ENCODE data around the gene USP53.
A peak's percentile ranks its signal among the peaks of the same experiment; 100 is the strongest.
"Not testable (repeated sequence)": the region's sequence is repeated elsewhere in the genome, so short reads cannot be mapped to it uniquely, and the experiment has no call there.

Gene USP53

GRCh38 chr4:119329835-119330620 lies 117.5 kb downstream of the USP53 start:
- no peaks in the 10 kb centered on the region for H3K36me3 ChIP-seq
- H3K9ac ChIP-seq = no peak overlapping the region

GRCh38 chr4:119336332-119336979 lies 123.9 kb downstream of the USP53 start:
- not testable (repeated sequence) for H3K36me3 ChIP-seq; H3K9ac ChIP-seq; H3K27me3 ChIP-seq; H4K20me1 ChIP-seq; H3K4me3 ChIP-seq; H3K9me3 ChIP-seq (replicated peaks in 1 of 11)
- peak overlapping the region in 5 of 11 experiments; percentile 36 to 63 (median 38); a peak in 8 of 22 replicates for H3K27ac ChIP-seq
- peaks cover 0 to 26% (median 20%) of the 10 kb centered on the region in 10 experiments; a peak in 17 of 20 replicates for H3K4me1 ChIP-seq
- peak overlapping the region; percentile 26 to 68 (median 57); a peak in 19 of 22 replicates for H3K4me2 ChIP-seq

More at GRCh38 chr4:119329835-119330620, 117.5 kb downstream of the USP53 start:
- Histone ChIP-seq H4K20me1 (no peaks in the 10 kb centered on the region), H3K4me1 (no peaks in the 10 kb centered on the region), H3K27me3 (no peaks in the 10 kb centered on the region), H3K4me2 (no peak overlapping the region), H3K4me3 (no peak overlapping the region), H3K9me3 (replicated peaks in 1 of 11) (no peaks in the 10 kb centered on the region), H3K27ac (no peak overlapping the region)
- no peak for TF ChIP-seq Cebpa-rat (IDR thresholded peaks at IDR 0.05)

- Histone ChIP-seq H3K27me3 (no peaks in the 10 kb centered on the region), H3K4me2 (peak overlapping the region; percentile 26 to 68 (median 57); a peak in 19 of 22 replicates)
These were observed 124.5 kb downstream of the USP53 start for GRCh38 chr4:119337010-119337409.

GRCh38 chr4:119339895-119340294 lies 127.4 kb downstream of the USP53 start:
- H4K20me1 ChIP-seq; H3K27me3 ChIP-seq; H3K4me3 ChIP-seq; H3K4me2 ChIP-seq; H3K9me3 ChIP-seq (replicated peaks in 1 of 11); H3K9ac ChIP-seq; H3K36me3 ChIP-seq; H3K27ac ChIP-seq: not testable (repeated sequence)
- H3K4me1 ChIP-seq = peaks cover 0 to 26% (median 20%) of the 10 kb centered on the region in 10 experiments; a peak in 17 of 20 replicates

More at GRCh38 chr4:119337010-119337409, 124.5 kb downstream of the USP53 start:
- Histone ChIP-seq H3K9me3 (replicated peaks in 1 of 11) (no peaks in the 10 kb centered on the region), H3K4me1 (peaks cover 0 to 26% (median 20%) of the 10 kb centered on the region in 10 experiments; a peak in 17 of 20 replicates), H3K9ac (no peak overlapping the region), H3K27ac (peak overlapping the region in 5 of 11 experiments; percentile 36 to 63 (median 38); a peak in 7 of 22 replicates), H3K36me3 (no peaks in the 10 kb centered on the region), H3K4me3 (no peak overlapping the region), H4K20me1 (no peaks in the 10 kb centered on the region)
- TF ChIP-seq Cebpa-rat (IDR thresholded peaks at IDR 0.05) = no peak

DNA sequence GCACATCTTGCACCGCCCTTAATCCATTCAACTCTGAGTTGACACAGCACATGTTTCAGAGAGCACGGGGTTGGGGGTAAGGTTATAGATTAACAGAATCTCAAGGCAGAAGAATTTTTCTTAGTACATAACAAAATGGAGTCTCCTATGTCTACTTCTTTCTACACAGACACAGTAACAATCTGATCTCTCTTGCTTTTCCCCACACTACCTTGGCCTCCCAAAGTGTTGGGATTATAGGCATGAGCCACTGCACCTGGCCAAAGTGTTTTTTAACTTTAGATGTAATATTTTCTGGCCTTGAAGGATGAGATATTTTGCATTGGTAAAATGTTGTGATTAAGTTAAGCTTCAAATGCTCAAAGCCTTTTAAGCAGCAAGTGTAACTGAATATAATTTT lies 130.8 kb downstream of the USP53 start:
- H3K4me2 ChIP-seq; H3K9me3 ChIP-seq (replicated peaks in 1 of 11); H3K27ac ChIP-seq; H4K20me1 ChIP-seq; H3K4me1 ChIP-seq; H3K36me3 ChIP-seq; H3K9ac ChIP-seq; H3K27me3 ChIP-seq; H3K4me3 ChIP-seq: not testable (repeated sequence)
